A172 (cell line): ENCODE data around the gene SH2B3. TPM values are rescaled to one million over a fixed set of nuclear protein-coding genes. Genes with fewer than 3 reads are reported as not detected.
"Not testable (repeated sequence)": the region's sequence is repeated elsewhere in the genome, so short reads cannot be mapped to it uniquely, and the experiment has no call there.

Experiments used
- DNase-seq: peaks from one replicate; pipeline ENCODE4 v3.0.0-alpha.2; 2015; ENCODE audit warnings: low spot score
- total RNA-seq: library from RNA; depleted of rRNA; stranded (reverse); fragments of >200 nt; shearing (Covaris generic); gene quantifications from 2 replicates; pipeline ENCODE4 v1.2.3, GENCODE V29; 2014; rRNA removed

SH2B3 gene
- total RNA-seq, 1 experiment from 2014 or later, result 32.3 TPM

DNA sequence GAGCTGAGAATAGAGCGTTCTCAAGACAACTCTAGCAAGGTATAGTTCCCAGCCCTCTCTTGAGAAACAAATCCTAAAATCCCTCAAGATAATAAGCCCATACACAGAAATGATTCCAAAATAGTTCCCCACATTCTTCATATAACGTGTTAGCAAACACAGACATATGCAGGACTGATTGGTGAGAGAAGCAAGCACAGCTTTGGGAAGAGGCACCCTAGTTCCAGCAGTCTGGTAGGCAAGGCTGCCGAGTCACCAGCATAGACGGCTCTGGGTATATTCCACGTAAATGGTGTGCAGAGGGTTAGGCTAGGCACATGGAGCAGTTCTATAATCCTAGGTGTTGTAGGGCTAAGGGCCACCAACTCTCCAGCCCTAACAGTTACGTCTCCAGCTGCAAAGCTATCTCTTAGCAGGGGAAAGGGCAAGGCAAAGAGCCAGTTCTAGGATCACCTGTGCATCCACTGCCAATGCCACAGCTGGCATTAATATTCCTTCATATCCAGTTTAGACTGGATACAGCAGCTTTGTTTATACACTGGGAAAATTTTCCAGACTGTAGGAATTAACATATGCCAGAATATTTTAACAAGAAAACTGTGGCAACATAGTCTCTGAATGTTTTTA, 52.9 kb downstream of the SH2B3 start:
- DNase-seq, result no peak

DNA sequence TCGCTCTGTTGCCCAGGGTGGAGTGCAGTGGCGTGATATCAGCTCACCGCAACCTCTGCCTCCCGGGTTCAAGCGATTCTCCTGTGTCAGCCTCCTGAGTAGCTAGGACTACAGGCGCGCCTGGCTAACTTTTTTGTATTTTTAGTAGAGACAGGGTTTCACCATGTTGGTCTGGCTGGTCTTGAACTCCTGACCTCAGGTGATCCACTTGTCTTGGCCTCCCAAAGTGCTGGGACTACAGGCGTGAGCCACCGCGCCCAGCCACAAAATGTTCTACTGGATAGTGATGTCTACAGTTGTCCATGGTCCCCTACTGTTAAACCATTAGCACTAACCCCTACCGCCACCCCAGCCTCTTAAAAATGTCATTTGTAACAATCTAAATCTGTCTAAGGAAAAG, 54.4 kb downstream of the SH2B3 start:
- DNase-seq, result not testable (repeated sequence)

DNA sequence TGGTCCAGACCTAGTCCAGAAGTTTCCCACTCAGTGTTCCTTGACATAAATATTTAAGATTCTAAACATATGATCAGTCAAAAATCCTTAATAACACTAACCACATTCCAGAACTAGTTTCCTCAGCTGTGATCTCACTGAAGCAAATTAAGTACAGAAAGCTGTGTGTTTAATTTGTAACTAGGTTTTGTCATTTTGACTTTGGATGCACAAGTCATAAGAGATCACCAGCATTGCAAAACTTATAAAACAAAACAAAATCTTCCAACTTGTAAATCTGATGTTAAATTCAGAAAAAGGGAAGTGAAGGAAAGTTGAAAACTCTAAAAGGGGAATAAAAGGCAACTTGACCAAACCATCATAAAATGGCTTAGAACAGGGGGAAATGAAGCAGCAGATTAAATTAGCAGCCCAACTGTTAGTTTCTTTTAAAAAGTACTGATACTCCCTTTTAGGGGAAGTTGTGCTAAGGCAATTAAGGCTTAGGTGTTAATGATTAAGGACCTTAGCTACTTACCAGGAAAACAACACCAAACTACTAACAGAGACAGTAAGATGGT, 56.6 kb downstream of the SH2B3 start:
- DNase-seq, result no peak

DNA sequence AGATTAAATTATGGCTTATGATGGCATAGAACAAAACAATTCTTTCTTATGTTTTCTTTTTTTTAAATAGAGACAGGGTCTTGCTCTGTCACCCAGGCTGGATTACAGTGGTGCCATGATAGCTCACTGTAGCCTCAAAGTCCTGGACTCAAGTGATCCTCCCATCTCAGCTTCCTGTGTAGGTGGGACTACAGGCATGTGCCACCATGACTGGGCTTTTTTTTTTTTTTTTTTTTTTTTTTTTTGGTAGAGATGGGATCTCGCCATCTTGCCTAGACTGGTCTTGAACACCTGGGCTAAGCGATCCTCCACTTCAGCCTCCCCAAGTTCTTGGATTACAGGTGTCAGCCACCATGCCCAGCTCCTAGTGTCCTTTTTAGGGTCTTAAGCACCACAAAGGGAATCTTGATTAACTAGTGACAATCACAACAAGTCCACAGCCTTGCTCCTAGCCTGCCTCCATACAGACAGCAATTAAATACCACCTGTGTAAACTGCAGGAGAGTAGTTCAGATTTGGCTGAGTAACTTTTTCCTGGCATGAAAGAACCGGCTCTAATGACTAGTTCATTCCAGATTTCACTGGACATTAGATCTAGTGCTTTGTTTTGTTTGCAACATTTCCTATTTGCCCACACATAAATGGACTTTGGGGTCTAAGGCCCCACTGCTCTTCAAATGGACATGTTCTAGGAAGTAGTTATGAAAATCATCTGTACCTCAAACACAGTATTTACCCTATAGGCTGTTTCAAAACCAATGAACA, 61.6 kb downstream of the SH2B3 start:
- DNase-seq, result no peak

DNA sequence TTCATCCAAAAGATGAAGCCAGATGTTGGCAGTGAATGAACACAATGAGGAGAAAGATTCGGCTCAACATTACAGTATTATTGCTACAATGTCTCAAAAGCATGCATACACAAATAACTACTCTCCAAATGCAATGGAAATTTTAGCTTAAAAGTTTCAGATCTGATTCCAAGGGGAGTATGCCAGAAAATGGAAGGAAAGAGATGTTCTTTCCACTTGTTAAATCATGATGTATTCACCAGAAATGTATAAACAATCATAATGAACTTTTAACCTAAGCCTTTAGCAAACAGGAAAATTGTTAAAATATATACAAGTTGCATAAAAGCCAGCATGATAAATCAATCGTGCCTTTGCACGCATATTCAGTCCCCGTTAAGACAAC, 62.1 kb downstream of the SH2B3 start:
- DNase-seq, result no peak

DNA sequence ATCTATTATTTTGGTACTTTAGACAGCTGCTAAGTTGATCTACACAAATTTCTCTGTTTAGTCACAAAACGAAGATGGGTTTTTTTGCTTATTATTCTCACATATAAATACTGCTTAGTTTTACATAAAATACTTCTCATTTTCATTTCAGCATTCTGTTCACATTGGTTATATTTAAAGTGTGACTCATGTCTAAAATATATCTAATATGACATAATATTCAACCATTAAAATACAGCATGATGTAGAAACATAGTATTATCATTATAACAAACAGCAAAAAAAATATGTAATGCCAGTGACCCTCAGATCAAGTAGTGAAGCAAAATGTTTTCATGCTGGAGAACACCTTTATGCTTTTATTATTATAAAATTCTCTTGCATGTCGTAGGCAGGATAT, 63.7 kb downstream of the SH2B3 start:
- DNase-seq, result no peak

DNA sequence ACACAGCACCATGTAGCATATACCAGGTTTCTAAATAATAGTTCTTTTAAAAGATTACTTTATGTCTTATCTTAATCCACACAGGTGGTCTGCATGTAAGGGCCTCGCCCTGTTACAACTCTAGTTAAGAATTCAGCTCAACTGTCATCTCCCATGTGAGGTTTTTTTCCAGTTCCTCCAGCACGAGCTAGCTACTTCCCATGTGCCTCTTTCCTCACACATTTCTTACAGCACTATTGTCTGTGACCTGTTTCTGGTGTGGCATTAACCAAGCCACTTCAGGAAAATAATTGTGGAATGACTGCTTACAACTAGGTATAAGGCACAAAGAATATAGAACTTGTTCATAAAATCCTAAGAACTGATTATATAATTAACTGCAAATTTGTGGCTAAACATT, 65.5 kb downstream of the SH2B3 start:
- DNase-seq, result no peak

DNA sequence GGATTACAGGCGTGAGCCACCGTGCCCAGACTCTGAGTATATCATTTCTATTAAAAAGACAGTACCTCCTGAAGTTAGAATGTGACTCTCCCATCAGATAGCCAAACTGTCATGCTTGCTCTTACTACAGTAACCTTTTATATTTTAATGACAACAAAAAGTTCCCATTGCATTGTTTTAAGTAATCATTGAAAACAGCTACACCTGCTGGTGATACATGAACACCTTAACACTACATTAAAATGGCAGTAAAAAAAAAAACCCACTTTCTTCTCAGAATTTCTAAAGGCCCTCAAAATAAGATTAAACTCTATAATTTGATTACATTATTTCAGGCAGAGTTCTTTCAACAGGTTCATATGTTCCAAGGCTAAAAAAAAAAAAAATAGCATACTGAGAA, 76.7 kb downstream of the SH2B3 start:
- no peak for DNase-seq

DNA sequence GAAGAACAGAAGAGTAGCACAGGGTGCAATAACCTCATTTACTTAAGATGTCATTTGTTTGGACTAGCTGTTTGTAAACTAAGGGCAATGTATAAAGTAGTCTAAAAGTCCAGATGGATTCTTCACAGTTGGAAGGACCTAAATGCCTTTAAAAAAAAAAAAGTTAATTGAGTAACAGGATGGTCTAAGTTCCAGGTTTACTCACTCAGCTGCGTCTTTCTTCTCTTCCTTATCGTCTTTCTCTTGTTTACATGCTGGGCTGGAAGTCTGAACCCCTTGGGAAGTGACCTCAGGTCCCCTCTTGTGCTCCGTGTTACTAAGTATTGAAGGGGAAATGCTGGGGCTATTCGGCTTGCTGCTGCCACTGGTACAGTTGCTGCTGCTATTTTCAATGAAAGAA, 82.5 kb downstream of the SH2B3 start:
- no peak for DNase-seq

DNA sequence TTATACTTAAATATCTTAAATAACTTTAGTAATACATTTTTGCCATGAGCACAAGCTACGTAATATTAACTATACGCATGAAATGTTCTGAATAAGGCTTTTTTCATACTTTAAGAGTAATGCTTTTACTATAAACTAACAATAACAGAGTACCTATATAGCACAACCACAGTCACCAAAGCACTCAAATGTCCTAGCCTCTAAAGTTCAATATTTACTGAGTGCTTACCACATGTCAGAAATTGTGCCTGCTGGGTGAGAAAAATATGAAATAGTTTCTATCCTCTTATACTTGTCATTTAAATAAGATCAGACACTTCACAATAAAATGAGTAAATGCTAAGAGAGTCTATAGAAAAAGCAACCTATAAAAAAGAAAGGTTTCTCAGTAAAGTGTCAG, 83.1 kb downstream of the SH2B3 start:
- DNase-seq, result no peak

DNA sequence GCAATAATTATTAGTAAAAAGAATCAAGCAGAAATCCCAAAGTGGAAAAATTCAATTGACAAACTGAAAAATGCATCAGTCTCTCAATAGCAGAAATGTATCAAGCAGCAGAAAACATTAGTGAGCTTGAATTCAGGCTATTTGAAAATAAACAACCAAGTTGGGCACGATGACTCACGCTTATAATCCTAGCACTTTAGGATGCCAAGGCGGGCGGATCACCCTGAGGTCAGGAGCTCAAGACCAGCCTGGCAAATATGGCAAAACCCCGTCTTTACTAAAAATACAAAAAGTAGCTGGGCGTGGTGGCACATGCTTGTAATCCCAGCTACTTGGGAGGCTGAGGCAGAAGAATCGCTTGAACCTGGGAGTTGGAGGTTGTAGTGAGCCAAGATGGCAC, 87.3 kb downstream of the SH2B3 start:
- DNase-seq, result peak; percentile 81

DNA sequence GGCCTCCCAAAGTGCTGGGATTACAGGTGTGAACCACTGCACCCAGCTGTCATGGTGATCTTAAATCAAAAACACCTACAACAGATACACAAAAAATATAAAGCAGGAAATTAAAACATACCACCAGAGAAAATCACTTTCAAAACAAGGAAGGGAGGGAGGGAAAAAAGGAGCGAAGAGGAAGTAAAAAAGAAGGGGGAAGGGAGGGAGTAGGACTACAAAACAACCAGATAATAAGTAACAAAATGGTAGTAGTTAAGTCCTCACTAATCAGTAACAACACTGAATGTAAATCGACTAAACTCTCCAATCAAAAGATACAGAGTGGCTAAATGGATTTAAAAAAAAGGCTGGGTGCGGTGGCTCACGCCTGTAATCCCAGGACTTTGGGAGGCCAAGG, 89.0 kb downstream of the SH2B3 start:
- no peak for DNase-seq

Other genes starting within 250 kb of the SH2B3 start
- 9.4 and 16.6 TPM in 2 replicates for gene PHETA1, start 36.8 kb upstream of the SH2B3 start, total RNA-seq
- 11.1 and 25.6 TPM in 2 replicates for gene ATXN2, start 193.4 kb downstream of the SH2B3 start, total RNA-seq